Endothelial cell (in vitro differentiated cells): ENCODE results near the gene THNSL1. TPM values are rescaled to one million over a fixed set of nuclear protein-coding genes. Genes with fewer than 3 reads are reported as not detected.

Experiments
- total RNA-seq: library from RNA; stranded (reverse); fragmentation: NEBNext Ultra II Directional; extraction: Animal tissue kit (Norgen Biotek cat#: 25700); gene quantifications from one replicate; pipeline ENCODE4 v1.2.1, GENCODE V29; 2021; ENCODE audit not compliant: unreplicated experiment

The THNSL1 gene
- total RNA-seq, 1 donor from 2014 or later = 3.6 TPM

Other genes with a start within 250 kb of the THNSL1 start
- 17.5 TPM for gene PRTFDC1, start 64.0 kb upstream of the THNSL1 start, total RNA-seq
- not detected for gene ENKUR, start 454 bp upstream of the THNSL1 start, total RNA-seq
- 0.13 TPM for gene GPR158, start 158.4 kb downstream of the THNSL1 start, total RNA-seq